Sigmoid colon (tissue), 7 donors: ENCODE measurements around the gene MOB3C. TPM values are rescaled to one million over a fixed set of nuclear protein-coding genes. Genes with fewer than 3 reads are reported as not detected.

Source experiments
- DNase-seq: peaks from one replicate; pipeline ENCODE4 v3.0.0-alpha.2; 2019
- H3K27ac ChIP-seq, 4 donors: fragments of 200-600 bp; sonication (generic); one replicate each; pipeline ENCODE4 v1.5.1; 2016 to 2019; ENCODE audit warnings: mild to moderate bottlenecking in 1 of 4
- H3K27me3 ChIP-seq, 3 donors: fragments of 200-600 bp; sonication (generic); one replicate each; pipeline ENCODE4 v1.5.1; 2019; ENCODE audit warnings: mild to moderate bottlenecking in 1 of 3
- H3K36me3 ChIP-seq, 4 donors: fragments of 200-600 bp; sonication (generic); one replicate each; pipeline ENCODE4 v1.5.1; 2016 to 2019
- H3K4me1 ChIP-seq, 4 donors: fragments of 200-600 bp; sonication (generic); one replicate each; pipeline ENCODE4 v1.5.1; 2017 to 2019
- H3K4me3 ChIP-seq, 4 donors: fragments of 200-600 bp; sonication (generic); one replicate each; pipeline ENCODE4 v1.5.1; 2017 to 2019; ENCODE audit warnings: mild to moderate bottlenecking in 2 of 4, moderate library complexity in 1 of 4
- H3K9me3 ChIP-seq, 4 donors: fragments of 200-600 bp in 3 of 4; sonication (generic) in 3 of 4; one replicate each; pipeline versions ENCODE4 v1.5.1 to v1.6.1; 2013 to 2019
- CTCF ChIP-seq, 4 experiments: fragments of 450-650 bp in 3 of 4; fragments of 200-600 bp in 1 of 4; IDR thresholded peaks; one replicate each; pipeline ENCODE4 v1.5.1; 2016 to 2019; ENCODE audit warnings: antibody characterized with exemption in 4 of 4, mild to moderate bottlenecking in 3 of 4, moderate library complexity in 2 of 4
- EP300 ChIP-seq, 4 donors: sonication (generic); formaldehyde crosslinking; IDR thresholded peaks; one replicate each; pipeline ENCODE4 v1.6.1; 2017; ENCODE audit warnings: antibody characterized with exemption in 4 of 4
- POLR2A ChIP-seq, 2 donors: fragments of 450-650 bp; IDR thresholded peaks; one replicate each; pipeline ENCODE4 v1.6.1; 2016; ENCODE audit warnings: antibody characterized with exemption in 2 of 2, mild to moderate bottlenecking in 2 of 2, moderate library complexity in 2 of 2
- POLR2AphosphoS5 ChIP-seq, 4 donors: sonication (generic); formaldehyde crosslinking; IDR thresholded peaks; one replicate each; pipeline ENCODE4 v1.6.1; 2017; ENCODE audit warnings: antibody characterized with exemption in 4 of 4
- WGBS, 2 donors: extraction: QIAGEN DNeasy Blood & Tissue Kit; methylation state at CpG; one replicate each; pipeline ENCODE4 v1.1.7; 2013; 5-methylcytosine and 5-hydroxymethylcytosine counted together
- intact Hi-C: fragments of 100-400 bp; cut with DNase I; formaldehyde crosslinking; loops from one replicate; pipeline ENCODE4 v1.15.1; 2023
- polyA plus RNA-seq, 3 donors: library from polyadenylated mRNA; stranded (reverse); fragments of 200-250 nt; gene quantifications; one replicate each; pipeline ENCODE4 v1.2.3, GENCODE V29; 2013
- total RNA-seq, 4 donors: library from RNA; depleted of rRNA; stranded (reverse); fragments of >200 nt; gene quantifications; one replicate each; pipeline ENCODE4 v1.1.0, GENCODE V29; 2016
- donor health status: healthy with polysubstance abuse.
- donor health status: Bipolar disorder and iron deficiency.
- donor health status: healthy.

MOB3C gene
- total and polyA plus RNA-seq, 7 donors: 7.8 to 25.7 (median 13.8) TPM

- no peak overlapping the region for H3K27ac ChIP-seq
- no peaks in the 10 kb centered on the region for H3K9me3 ChIP-seq
- DNase-seq: peak; percentile 82
- no peaks in the 10 kb centered on the region for H3K4me1 ChIP-seq
- TF ChIP-seq POLR2A (IDR thresholded peaks at IDR 0.05) (no peak), CTCF (IDR thresholded peaks at IDR 0.05) (no peak), EP300 (IDR thresholded peaks at IDR 0.05) (no peak), POLR2AphosphoS5 (IDR thresholded peaks at IDR 0.05) (no peak)
- intact Hi-C loops: no loop called here
- WGBS, 2 donors: 89 to 94% methylated on average over 7 of the region's 7 CpGs
- no peaks in the 10 kb centered on the region for H3K27me3 ChIP-seq
- H3K4me3 ChIP-seq: no peak overlapping the region
- H3K36me3 ChIP-seq: peaks cover 35 to 80% (median 42%) of the 10 kb centered on the region in 4 donors
Measured at GRCh38 chr1:46587069-46587468, 29.5 kb downstream of the MOB3C start.

- TF ChIP-seq CTCF (IDR thresholded peaks at IDR 0.05) (no peak), POLR2AphosphoS5 (IDR thresholded peaks at IDR 0.05) (no peak), EP300 (IDR thresholded peaks at IDR 0.05) (no peak), POLR2A (IDR thresholded peaks at IDR 0.05) (no peak)
- intact Hi-C loops: no loop called here
- Histone ChIP-seq H3K36me3 (peaks cover 25 to 78% (median 33%) of the 10 kb centered on the region in 4 donors), H3K27ac (no peak overlapping the region), H3K4me1 (no peaks in the 10 kb centered on the region), H3K9me3 (no peaks in the 10 kb centered on the region), H3K4me3 (no peak overlapping the region), H3K27me3 (no peaks in the 10 kb centered on the region)
- no peak for DNase-seq
- WGBS, 2 donors: 88 to 89% methylated on average over 12 of the region's 12 CpGs
Measured at GRCh38 chr1:46585312-46585938, 31.2 kb downstream of the MOB3C start.

- H3K36me3 ChIP-seq: peaks cover 16 to 82% (median 35%) of the 10 kb centered on the region in 4 donors
- 91 to 94% methylated on average over 5 of the region's 5 CpGs for WGBS, 2 donors
- H3K27ac ChIP-seq: no peak overlapping the region
Measured at GRCh38 chr1:46583494-46583893, 33.1 kb downstream of the MOB3C start.

GRCh38 chr1:46582972-46583371, 33.6 kb downstream of the MOB3C start:
- H3K9me3 ChIP-seq: no peaks in the 10 kb centered on the region
- WGBS, 2 donors: 86 to 91% methylated on average over 7 of the region's 7 CpGs
- H3K4me1 ChIP-seq: no peaks in the 10 kb centered on the region
- intact Hi-C loops: no loop called here
- no peak for DNase-seq
- peaks cover 16 to 87% (median 35%) of the 10 kb centered on the region in 4 donors for H3K36me3 ChIP-seq
- no peak overlapping the region for H3K4me3 ChIP-seq
- no peaks in the 10 kb centered on the region for H3K27me3 ChIP-seq
- no peak for TF ChIP-seq POLR2AphosphoS5 (IDR thresholded peaks at IDR 0.05)
- TF ChIP-seq EP300 (IDR thresholded peaks at IDR 0.05): no peak
- TF ChIP-seq POLR2A (IDR thresholded peaks at IDR 0.05): no peak
- TF ChIP-seq CTCF (IDR thresholded peaks at IDR 0.05): no peak
- H3K27ac ChIP-seq: no peak overlapping the region

More at GRCh38 chr1:46583494-46583893, 33.1 kb downstream of the MOB3C start:
- Histone ChIP-seq H3K4me3 (no peak overlapping the region), H3K9me3 (no peaks in the 10 kb centered on the region), H3K27me3 (no peaks in the 10 kb centered on the region), H3K4me1 (no peaks in the 10 kb centered on the region)
- TF ChIP-seq EP300 (IDR thresholded peaks at IDR 0.05) (no peak), POLR2A (IDR thresholded peaks at IDR 0.05) (no peak), CTCF (IDR thresholded peaks at IDR 0.05) (no peak), POLR2AphosphoS5 (IDR thresholded peaks at IDR 0.05) (no peak)
- intact Hi-C loops: no loop called here
- no peak for DNase-seq
